Measurements from ENCODE around the gene TOR1A.

The TOR1A gene

GRCh38 chr9:129809346-129809745 is 14.6 kb downstream of the TOR1A start:
- H3K18ac ChIP-seq (ENCODE audit: low read depth in 1 of 2, low read length in 2 of 2), result no peak overlapping the region
- H3K9ac ChIP-seq (ENCODE audit: low read length), result no peak overlapping the region
- H3K36me3 ChIP-seq (ENCODE audit: control insufficient read depth in 1 of 2, insufficient read depth in 2 of 2, low read depth in 1 of 2, low read length in 2 of 2), result peaks cover 47 to 69% of the 10 kb centered on the region in 2 experiments
- H2AFZ ChIP-seq (ENCODE audit: low read depth, low read length), result no peak overlapping the region
- no peak overlapping the region for H2BK5ac ChIP-seq (ENCODE audit: low read depth, low read length, poor library complexity, severe bottlenecking)
- DNase-seq, result no peak
- H4K8ac ChIP-seq (ENCODE audit: low read length), result no peak overlapping the region
- H3K4me3 ChIP-seq (ENCODE audit: insufficient read depth in 1 of 2, low read depth in 1 of 2, low read length in 2 of 2), result no peak overlapping the region
- H3K14ac ChIP-seq (ENCODE audit: low read length in 2 of 2), result no peak overlapping the region
- H2BK12ac ChIP-seq (ENCODE audit: low read length in 2 of 2), result no peak overlapping the region
- no peaks in the 10 kb centered on the region for H3K9me3 ChIP-seq (ENCODE audit: control insufficient read depth, low read length)
- 97% methylated on average over 10 of the region's 11 CpGs for WGBS
- no peak overlapping the region for H2BK15ac ChIP-seq (ENCODE audit: low read depth, poor library complexity, severe bottlenecking)
- no peak overlapping the region for H3K23ac ChIP-seq (ENCODE audit: low read length in 2 of 2)
- no peak overlapping the region for H3K4ac ChIP-seq (ENCODE audit: low read depth in 1 of 2, low read length in 2 of 2)
- H3K79me1 ChIP-seq (replicated peaks; ENCODE audit: low read length, poor library complexity, severe bottlenecking), result peaks cover 42% of the 10 kb centered on the region
- H2BK120ac ChIP-seq (ENCODE audit: low read depth, low read length), result no peak overlapping the region
- no peak overlapping the region for H3K27ac ChIP-seq (ENCODE audit: low read length, poor library complexity, severe bottlenecking)
- no peak overlapping the region for H3K4me2 ChIP-seq (ENCODE audit: low read length, poor library complexity, severe bottlenecking)
- H3K4me1 ChIP-seq (ENCODE audit: control insufficient read depth, insufficient read depth, low read depth, low read length), result peaks cover under 1% of the 10 kb centered on the region
- no peak overlapping the region for H2AK5ac ChIP-seq (ENCODE audit: low read length, severe bottlenecking)
- no peaks in the 10 kb centered on the region for H3K27me3 ChIP-seq (ENCODE audit: control insufficient read depth in 1 of 2, insufficient read depth in 1 of 2, low read length in 2 of 2)
- no peak overlapping the region for H4K91ac ChIP-seq (ENCODE audit: low read length)

- Histone ChIP-seq H3K4me2 (ENCODE audit: low read length, poor library complexity, severe bottlenecking) (no peak overlapping the region), H2AFZ (ENCODE audit: low read depth, low read length) (no peak overlapping the region), H2BK15ac (ENCODE audit: low read depth, poor library complexity, severe bottlenecking) (no peak overlapping the region), H2BK12ac (ENCODE audit: low read length in 2 of 2) (no peak overlapping the region), H2BK5ac (ENCODE audit: low read depth, low read length, poor library complexity, severe bottlenecking) (no peak overlapping the region), H2BK120ac (ENCODE audit: low read depth, low read length) (no peak overlapping the region), H3K79me1 (replicated peaks; ENCODE audit: low read length, poor library complexity, severe bottlenecking) (peaks cover 30% of the 10 kb centered on the region), H3K4me1 (ENCODE audit: control insufficient read depth, insufficient read depth, low read depth, low read length) (peaks cover 7% of the 10 kb centered on the region), H4K91ac (ENCODE audit: low read length) (no peak overlapping the region), H3K18ac (ENCODE audit: low read depth in 1 of 2, low read length in 2 of 2) (no peak overlapping the region), H3K9ac (ENCODE audit: low read length) (no peak overlapping the region), H3K36me3 (ENCODE audit: control insufficient read depth in 1 of 2, insufficient read depth in 2 of 2, low read depth in 1 of 2, low read length in 2 of 2) (peaks cover 32 to 45% of the 10 kb centered on the region in 2 experiments), H4K8ac (ENCODE audit: low read length) (no peak overlapping the region), H3K23ac (ENCODE audit: low read length in 2 of 2) (no peak overlapping the region), H3K4me3 (ENCODE audit: insufficient read depth in 1 of 2, low read depth in 1 of 2, low read length in 2 of 2) (no peak overlapping the region), H3K9me3 (ENCODE audit: control insufficient read depth, low read length) (no peaks in the 10 kb centered on the region), H2AK5ac (ENCODE audit: low read length, severe bottlenecking) (no peak overlapping the region), H3K14ac (ENCODE audit: low read length in 2 of 2) (no peak overlapping the region), H3K27ac (ENCODE audit: low read length, poor library complexity, severe bottlenecking) (no peak overlapping the region), H3K4ac (ENCODE audit: low read depth in 1 of 2, low read length in 2 of 2) (no peak overlapping the region), H3K27me3 (ENCODE audit: control insufficient read depth in 1 of 2, insufficient read depth in 1 of 2, low read length in 2 of 2) (no peaks in the 10 kb centered on the region)
- DNase-seq, result peak; percentile 51
- 83% methylated on average over 3 of the region's 4 CpGs for WGBS
Observed at GRCh38 chr9:129806061-129806460, 17.9 kb downstream of the TOR1A start.

GRCh38 chr9:129803676-129804060 is 20.3 kb downstream of the TOR1A start:
- Histone ChIP-seq H2BK12ac (ENCODE audit: low read length in 2 of 2) (no peak overlapping the region), H3K4me2 (ENCODE audit: low read length, poor library complexity, severe bottlenecking) (peak overlapping the region; percentile 80), H3K9me3 (ENCODE audit: control insufficient read depth, low read length) (no peaks in the 10 kb centered on the region), H3K23ac (ENCODE audit: low read length in 2 of 2) (no peak overlapping the region), H2BK15ac (ENCODE audit: low read depth, poor library complexity, severe bottlenecking) (no peak overlapping the region), H2AK5ac (ENCODE audit: low read length, severe bottlenecking) (no peak overlapping the region), H4K91ac (ENCODE audit: low read length) (no peak overlapping the region), H3K4ac (ENCODE audit: low read depth in 1 of 2, low read length in 2 of 2) (no peak overlapping the region), H4K8ac (ENCODE audit: low read length) (no peak overlapping the region), H2BK5ac (ENCODE audit: low read depth, low read length, poor library complexity, severe bottlenecking) (no peak overlapping the region), H3K4me3 (ENCODE audit: insufficient read depth in 1 of 2, low read depth in 1 of 2, low read length in 2 of 2) (peak overlapping the region; percentile 91 to 99), H3K4me1 (ENCODE audit: control insufficient read depth, insufficient read depth, low read depth, low read length) (peaks cover 7% of the 10 kb centered on the region), H3K14ac (ENCODE audit: low read length in 2 of 2) (no peak overlapping the region), H3K27ac (ENCODE audit: low read length, poor library complexity, severe bottlenecking) (no peak overlapping the region), H3K79me1 (replicated peaks; ENCODE audit: low read length, poor library complexity, severe bottlenecking) (peaks cover 20% of the 10 kb centered on the region), H3K9ac (ENCODE audit: low read length) (peak overlapping the region; percentile 81), H3K27me3 (ENCODE audit: control insufficient read depth in 1 of 2, insufficient read depth in 1 of 2, low read length in 2 of 2) (peaks cover 0 to 4% of the 10 kb centered on the region in 2 experiments), H3K18ac (ENCODE audit: low read depth in 1 of 2, low read length in 2 of 2) (no peak overlapping the region), H2AFZ (ENCODE audit: low read depth, low read length) (peak overlapping the region; percentile 44), H2BK120ac (ENCODE audit: low read depth, low read length) (no peak overlapping the region), H3K36me3 (ENCODE audit: control insufficient read depth in 1 of 2, insufficient read depth in 2 of 2, low read depth in 1 of 2, low read length in 2 of 2) (peaks cover 15 to 23% of the 10 kb centered on the region in 2 experiments)
- DNase-seq, result peak; percentile 45
- 7% methylated on average over 14 of the region's 14 CpGs for WGBS

GRCh38 chr9:129802833-129803675 is 20.9 kb downstream of the TOR1A start, which contains the start of gene TOR1B:
Gene TOR1B (plus strand): TSS chr9:129803184. CDS start chr9:129803213, 29 bp downstream.
- DNase-seq, result peak; percentile 90
- H3K9me3 ChIP-seq (ENCODE audit: control insufficient read depth, low read length), result no peaks in the 10 kb centered on the region
- peaks cover 7% of the 10 kb centered on the region for H3K4me1 ChIP-seq (ENCODE audit: control insufficient read depth, insufficient read depth, low read depth, low read length)

More at GRCh38 chr9:129802833-129803675, 20.9 kb downstream of the TOR1A start, which contains the start of gene TOR1B:
- Histone ChIP-seq H3K27me3 (ENCODE audit: control insufficient read depth in 1 of 2, insufficient read depth in 1 of 2, low read length in 2 of 2) (peaks cover 0 to 4% of the 10 kb centered on the region in 2 experiments), H3K27ac (ENCODE audit: low read length, poor library complexity, severe bottlenecking) (no peak within 1 kb of the TSS), H2AK5ac (ENCODE audit: low read length, severe bottlenecking) (no peak within 1 kb of the TSS), H2BK15ac (ENCODE audit: low read depth, poor library complexity, severe bottlenecking) (peak within 1 kb of the TSS; percentile 40), H2BK12ac (ENCODE audit: low read length in 2 of 2) (no peak within 1 kb of the TSS), H2BK120ac (ENCODE audit: low read depth, low read length) (no peak within 1 kb of the TSS), H3K36me3 (ENCODE audit: control insufficient read depth in 1 of 2, insufficient read depth in 2 of 2, low read depth in 1 of 2, low read length in 2 of 2) (peaks cover 15 to 22% of the 10 kb centered on the region in 2 experiments), H3K14ac (ENCODE audit: low read length in 2 of 2) (peak within 1 kb of the TSS in 1 of 2 experiments; percentile 93), H3K23ac (ENCODE audit: low read length in 2 of 2) (no peak within 1 kb of the TSS), H2BK5ac (ENCODE audit: low read depth, low read length, poor library complexity, severe bottlenecking) (no peak within 1 kb of the TSS), H3K9ac (ENCODE audit: low read length) (peak within 1 kb of the TSS; percentile 81), H2AFZ (ENCODE audit: low read depth, low read length) (peak within 1 kb of the TSS; percentile 85), H4K91ac (ENCODE audit: low read length) (peak within 1 kb of the TSS; percentile 86), H3K79me1 (replicated peaks; ENCODE audit: low read length, poor library complexity, severe bottlenecking) (peaks cover 20% of the 10 kb centered on the region), H3K4me2 (ENCODE audit: low read length, poor library complexity, severe bottlenecking) (peak within 1 kb of the TSS; percentile 80), H3K4me3 (ENCODE audit: insufficient read depth in 1 of 2, low read depth in 1 of 2, low read length in 2 of 2) (peak within 1 kb of the TSS; percentile 91 to 99), H4K8ac (ENCODE audit: low read length) (peak within 1 kb of the TSS; percentile 93), H3K18ac (ENCODE audit: low read depth in 1 of 2, low read length in 2 of 2) (peak within 1 kb of the TSS; percentile 59 to 82), H3K4ac (ENCODE audit: low read depth in 1 of 2, low read length in 2 of 2) (peak within 1 kb of the TSS in 1 of 2 experiments; percentile 54)
- 6% methylated on average over 70 of the region's 93 CpGs for WGBS
